ENCODE data around the gene ZNF618. TPM values are rescaled to one million over a fixed set of nuclear protein-coding genes. Genes with fewer than 3 reads are reported as not detected.

Gene ZNF618
- total RNA-seq, 2 donors from 2014 or later: 4.6 to 11.3 TPM

GRCh38 chr9:114048533-114049415 lies 172.7 kb downstream of the ZNF618 start:
- WGBS: 96% methylated on average over 44 of the region's 44 CpGs
- Histone ChIP-seq H3K27ac (no peak overlapping the region), H3K27me3 (replicated peaks; ENCODE audit: insufficient read depth) (no peaks in the 10 kb centered on the region), H3K36me3 (peaks cover 0 to 10% of the 10 kb centered on the region in 2 donors), H3K4me1 (replicated peaks) (no peaks in the 10 kb centered on the region), H3K9me3 (no peaks in the 10 kb centered on the region), H3K4me3 (no peak overlapping the region)
- DNase-seq (ENCODE audit: low spot score): no peak
- intact Hi-C loops (cut with DNase I): no loop called here
- TF ChIP-seq POLR2A (IDR thresholded peaks at IDR 0.05) (no peak), POLR2AphosphoS5 (IDR thresholded peaks at IDR 0.05) (no peak)
- TF ChIP-seq, protein P1, sequence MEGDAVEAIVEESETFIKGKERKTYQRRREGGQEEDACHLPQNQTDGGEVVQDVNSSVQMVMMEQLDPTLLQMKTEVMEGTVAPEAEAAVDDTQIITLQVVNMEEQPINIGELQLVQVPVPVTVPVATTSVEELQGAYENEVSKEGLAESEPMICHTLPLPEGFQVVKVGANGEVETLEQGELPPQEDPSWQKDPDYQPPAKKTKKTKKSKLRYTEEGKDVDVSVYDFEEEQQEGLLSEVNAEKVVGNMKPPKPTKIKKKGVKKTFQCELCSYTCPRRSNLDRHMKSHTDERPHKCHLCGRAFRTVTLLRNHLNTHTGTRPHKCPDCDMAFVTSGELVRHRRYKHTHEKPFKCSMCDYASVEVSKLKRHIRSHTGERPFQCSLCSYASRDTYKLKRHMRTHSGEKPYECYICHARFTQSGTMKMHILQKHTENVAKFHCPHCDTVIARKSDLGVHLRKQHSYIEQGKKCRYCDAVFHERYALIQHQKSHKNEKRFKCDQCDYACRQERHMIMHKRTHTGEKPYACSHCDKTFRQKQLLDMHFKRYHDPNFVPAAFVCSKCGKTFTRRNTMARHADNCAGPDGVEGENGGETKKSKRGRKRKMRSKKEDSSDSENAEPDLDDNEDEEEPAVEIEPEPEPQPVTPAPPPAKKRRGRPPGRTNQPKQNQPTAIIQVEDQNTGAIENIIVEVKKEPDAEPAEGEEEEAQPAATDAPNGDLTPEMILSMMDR (IDR thresholded peaks at IDR 0.05): no peak

- H3K9me3 ChIP-seq: no peaks in the 10 kb centered on the region
These were observed 173.5 kb downstream of the ZNF618 start for GRCh38 chr9:114049441-114050225.

DNA sequence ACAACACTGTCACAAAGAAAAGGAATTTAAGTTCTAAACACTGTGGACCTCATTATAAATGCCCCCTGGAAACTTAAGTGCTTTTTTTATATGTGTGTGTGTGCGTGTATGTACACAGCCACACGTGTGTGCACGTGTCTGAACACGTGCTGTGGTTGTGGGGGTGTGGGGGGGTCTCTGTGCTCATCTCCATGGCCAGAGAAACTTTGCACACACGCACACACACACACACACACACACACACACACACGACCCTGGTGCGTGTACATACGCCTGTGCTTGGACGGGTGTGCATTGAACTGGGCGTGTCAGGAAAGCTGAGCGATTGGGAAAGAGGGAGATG lies 174.1 kb downstream of the ZNF618 start:
- H3K4me3 ChIP-seq: no peak overlapping the region
- H3K9me3 ChIP-seq: no peaks in the 10 kb centered on the region
- no peaks in the 10 kb centered on the region for H3K4me1 ChIP-seq (replicated peaks)
- peaks cover 0 to 10% of the 10 kb centered on the region in 2 donors for H3K36me3 ChIP-seq
- H3K27me3 ChIP-seq (replicated peaks; ENCODE audit: insufficient read depth): no peaks in the 10 kb centered on the region
- no peak for DNase-seq (ENCODE audit: low spot score)
- no peak for TF ChIP-seq POLR2A (IDR thresholded peaks at IDR 0.05)
- TF ChIP-seq POLR2AphosphoS5 (IDR thresholded peaks at IDR 0.05): no peak
- TF ChIP-seq, protein P1 (IDR thresholded peaks at IDR 0.05): no peak
- whole genome bisulfite sequencing: 83% methylated on average over 11 of the region's 11 CpGs
- no peak overlapping the region for H3K27ac ChIP-seq
- intact Hi-C loops (cut with DNase I): no loop called here

More at GRCh38 chr9:114049441-114050225, 173.5 kb downstream of the ZNF618 start:
- Histone ChIP-seq H3K36me3 (peaks cover 0 to 10% of the 10 kb centered on the region in 2 donors), H3K4me3 (no peak overlapping the region), H3K4me1 (replicated peaks) (no peaks in the 10 kb centered on the region), H3K27me3 (replicated peaks; ENCODE audit: insufficient read depth) (no peaks in the 10 kb centered on the region), H3K27ac (no peak overlapping the region)
- intact Hi-C loops (cut with DNase I): no loop called here
- WGBS: 94% methylated on average over 40 of the region's 40 CpGs
- no peak for DNase-seq (ENCODE audit: low spot score)
- no peak for TF ChIP-seq POLR2A (IDR thresholded peaks at IDR 0.05)
- TF ChIP-seq POLR2AphosphoS5 (IDR thresholded peaks at IDR 0.05): no peak
- TF ChIP-seq, protein P1 (IDR thresholded peaks at IDR 0.05): no peak

- H3K36me3 ChIP-seq: peaks cover 0 to 10% of the 10 kb centered on the region in 2 donors
- no peak for DNase-seq (ENCODE audit: low spot score)
- H3K27me3 ChIP-seq (replicated peaks; ENCODE audit: insufficient read depth): no peaks in the 10 kb centered on the region
- H3K27ac ChIP-seq: no peak overlapping the region
- WGBS: 92% methylated on average over 6 of the region's 6 CpGs
- no peaks in the 10 kb centered on the region for H3K9me3 ChIP-seq
- intact Hi-C loops (cut with DNase I): no loop called here
- TF ChIP-seq POLR2A (IDR thresholded peaks at IDR 0.05) (no peak), POLR2AphosphoS5 (IDR thresholded peaks at IDR 0.05) (no peak)
- TF ChIP-seq, protein P1 (IDR thresholded peaks at IDR 0.05): no peak
- H3K4me3 ChIP-seq: no peak overlapping the region
- no peaks in the 10 kb centered on the region for H3K4me1 ChIP-seq (replicated peaks)
These were observed 174.5 kb downstream of the ZNF618 start for GRCh38 chr9:114050646-114051045.

All from prostate gland (tissue), 2 donors.